Activated CD8-positive, alpha-beta memory T cell treated with anti-CD3 and anti-CD28 coated beads, Interleukin-2, amount 50 U/mL, for 4 hours (primary cell): ENCODE measurements around the gene PRKCE.
"Not testable (repeated sequence)": the region's sequence is repeated elsewhere in the genome, so short reads cannot be mapped to it uniquely, and the experiment has no call there.

ENCODE experiments used
- DNase-seq: peaks from one replicate; pipeline ENCODE4 v3.0.0-alpha.2; 2020

The PRKCE gene

GRCh38 chr2:45849491-45850283 lies 198.2 kb downstream of the PRKCE start:
- DNase-seq, result no peak

- no peak for DNase-seq
Measured at GRCh38 chr2:45850558-45850957, 199.1 kb downstream of the PRKCE start.

GRCh38 chr2:45851111-45851510 lies 199.6 kb downstream of the PRKCE start:
- DNase-seq, result no peak

- DNase-seq, result no peak
Measured at GRCh38 chr2:45851576-45852304, 200.3 kb downstream of the PRKCE start.

- DNase-seq, result no peak
Measured at GRCh38 chr2:45852450-45853150, 201.1 kb downstream of the PRKCE start.

- no peak for DNase-seq
Measured at GRCh38 chr2:45855374-45855773, 203.9 kb downstream of the PRKCE start.

GRCh38 chr2:45856391-45857274 lies 205.2 kb downstream of the PRKCE start:
- no peak for DNase-seq

- DNase-seq, result no peak
Measured at GRCh38 chr2:45857275-45857609, 205.8 kb downstream of the PRKCE start.

- DNase-seq, result no peak
Measured at GRCh38 chr2:45857867-45858520, 206.5 kb downstream of the PRKCE start.

- not testable (repeated sequence) for DNase-seq
Measured at GRCh38 chr2:45858872-45859271, 207.4 kb downstream of the PRKCE start.

GRCh38 chr2:45859682-45860081 lies 208.2 kb downstream of the PRKCE start:
- DNase-seq, result no peak

- no peak for DNase-seq
Measured at GRCh38 chr2:45860136-45861121, 209.0 kb downstream of the PRKCE start.

GRCh38 chr2:45862843-45863242 lies 211.4 kb downstream of the PRKCE start:
- DNase-seq, result no peak

- no peak for DNase-seq
Measured at GRCh38 chr2:45864121-45864520, 212.6 kb downstream of the PRKCE start.

GRCh38 chr2:45867349-45867748 lies 215.9 kb downstream of the PRKCE start:
- no peak for DNase-seq

- DNase-seq, result no peak
Measured at GRCh38 chr2:45867800-45868199, 216.3 kb downstream of the PRKCE start.

GRCh38 chr2:45869165-45869501 lies 217.7 kb downstream of the PRKCE start:
- DNase-seq, result no peak

- DNase-seq, result no peak
Measured at GRCh38 chr2:45871025-45871424, 219.6 kb downstream of the PRKCE start.

GRCh38 chr2:45871541-45871940 lies 220.1 kb downstream of the PRKCE start:
- DNase-seq, result no peak

- no peak for DNase-seq
Measured at GRCh38 chr2:45872211-45872610, 220.7 kb downstream of the PRKCE start.

- DNase-seq, result no peak
Measured at GRCh38 chr2:45874344-45874743, 222.9 kb downstream of the PRKCE start.
